ENCODE results near the gene PHACTR2.

DNA sequence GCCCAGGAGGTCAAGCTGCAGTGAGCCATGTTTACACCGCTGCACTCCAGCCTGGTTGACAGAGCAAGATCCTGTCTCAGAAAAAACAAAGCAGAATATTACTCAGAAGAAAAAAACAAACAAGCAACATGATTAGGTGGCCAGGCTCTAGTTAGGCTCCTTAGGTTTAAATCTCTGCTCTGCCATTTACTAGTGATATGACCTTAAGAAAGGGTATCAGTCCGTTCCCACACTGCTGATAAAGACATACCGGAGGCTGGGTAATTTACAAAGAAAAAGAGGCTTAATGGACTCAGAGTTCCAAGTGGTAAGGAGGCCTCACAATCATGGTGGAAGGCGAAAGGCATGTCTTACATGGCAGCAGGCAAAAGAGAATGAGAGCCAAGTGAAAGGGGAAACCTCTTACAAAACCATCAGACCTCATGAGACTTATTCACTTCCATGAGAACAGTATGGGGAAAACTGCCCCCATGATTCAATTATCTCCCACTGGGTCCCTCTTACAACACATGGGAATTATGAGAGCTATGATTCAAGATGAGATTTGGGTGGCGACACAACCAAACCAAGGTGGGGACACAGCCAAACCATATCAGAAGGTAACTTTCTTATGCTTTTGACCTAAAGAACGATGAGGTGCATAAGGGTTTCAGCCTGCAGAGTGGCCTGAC is 163.0 kb downstream of the PHACTR2 start:
- TF ChIP-seq POLR2A (IDR thresholded peaks at IDR 0.05): no peak
- TF ChIP-seq, protein P1, sequence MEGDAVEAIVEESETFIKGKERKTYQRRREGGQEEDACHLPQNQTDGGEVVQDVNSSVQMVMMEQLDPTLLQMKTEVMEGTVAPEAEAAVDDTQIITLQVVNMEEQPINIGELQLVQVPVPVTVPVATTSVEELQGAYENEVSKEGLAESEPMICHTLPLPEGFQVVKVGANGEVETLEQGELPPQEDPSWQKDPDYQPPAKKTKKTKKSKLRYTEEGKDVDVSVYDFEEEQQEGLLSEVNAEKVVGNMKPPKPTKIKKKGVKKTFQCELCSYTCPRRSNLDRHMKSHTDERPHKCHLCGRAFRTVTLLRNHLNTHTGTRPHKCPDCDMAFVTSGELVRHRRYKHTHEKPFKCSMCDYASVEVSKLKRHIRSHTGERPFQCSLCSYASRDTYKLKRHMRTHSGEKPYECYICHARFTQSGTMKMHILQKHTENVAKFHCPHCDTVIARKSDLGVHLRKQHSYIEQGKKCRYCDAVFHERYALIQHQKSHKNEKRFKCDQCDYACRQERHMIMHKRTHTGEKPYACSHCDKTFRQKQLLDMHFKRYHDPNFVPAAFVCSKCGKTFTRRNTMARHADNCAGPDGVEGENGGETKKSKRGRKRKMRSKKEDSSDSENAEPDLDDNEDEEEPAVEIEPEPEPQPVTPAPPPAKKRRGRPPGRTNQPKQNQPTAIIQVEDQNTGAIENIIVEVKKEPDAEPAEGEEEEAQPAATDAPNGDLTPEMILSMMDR (IDR thresholded peaks at IDR 0.05): no peak
